NCI-H1105 (cell line): ENCODE data around the gene PLSCR3.
A peak's percentile ranks its signal among the peaks of the same experiment; 100 is the strongest.

Experiments used
- DNase-seq: peaks from one replicate; lab custom pipeline; 2025; lab: John Stamatoyannopoulos, UW

Gene PLSCR3

GRCh38 chr17:7394452-7395191, at the start of gene PLSCR3:
Gene PLSCR3, minus strand, starts transcription at chr17:7394525. Its CDS starts 415 bp downstream, at chr17:7394110.
- DNase-seq, result peak; percentile 75

GRCh38 chr17:7443499-7444485, 49.5 kb upstream of the PLSCR3 start:
- no peak for DNase-seq

- DNase-seq, result no peak
Measured at GRCh38 chr17:7442142-7442541, 47.8 kb upstream of the PLSCR3 start.

GRCh38 chr17:7441266-7441665, 46.9 kb upstream of the PLSCR3 start:
- no peak for DNase-seq

- DNase-seq, result no peak
Measured at GRCh38 chr17:7440834-7441195, 46.5 kb upstream of the PLSCR3 start.

GRCh38 chr17:7440113-7440833, 45.9 kb upstream of the PLSCR3 start:
- peak; percentile 75 for DNase-seq

- no peak for DNase-seq
Measured at GRCh38 chr17:7439462-7440112, 45.3 kb upstream of the PLSCR3 start, which contains the start of gene FGF11. Gene FGF11, plus strand, starts transcription at chr17:7439512. Its CDS starts 109 bp downstream, at chr17:7439621.

GRCh38 chr17:7438656-7439460, 44.5 kb upstream of the PLSCR3 start:
- no peak for DNase-seq

- no peak for DNase-seq
Measured at GRCh38 chr17:7437950-7438614, 43.8 kb upstream of the PLSCR3 start.

GRCh38 chr17:7437369-7437863, 43.1 kb upstream of the PLSCR3 start:
- DNase-seq, result no peak

GRCh38 chr17:7436556-7437368, 42.4 kb upstream of the PLSCR3 start:
- DNase-seq, result peak; percentile 82

- DNase-seq, result peak; percentile 76
Measured at GRCh38 chr17:7435676-7436555, 41.6 kb upstream of the PLSCR3 start.

- DNase-seq, result no peak
Measured at GRCh38 chr17:7432296-7432695, 38.0 kb upstream of the PLSCR3 start.

- DNase-seq, result no peak
Measured at GRCh38 chr17:7431231-7431630, 36.9 kb upstream of the PLSCR3 start.

GRCh38 chr17:7429722-7430121, 35.4 kb upstream of the PLSCR3 start:
- no peak for DNase-seq

- DNase-seq, result no peak
Measured at GRCh38 chr17:7428557-7428956, 34.2 kb upstream of the PLSCR3 start, which contains the start of gene SPEM3. Gene SPEM3, plus strand, starts transcription at chr17:7428857. Its CDS starts 46 bp downstream, at chr17:7428903.

GRCh38 chr17:7427549-7427948, 33.2 kb upstream of the PLSCR3 start:
- no peak for DNase-seq

GRCh38 chr17:7426896-7427489, 32.7 kb upstream of the PLSCR3 start:
- DNase-seq, result no peak
